EH (cell line): ENCODE data around the gene ST8SIA2.

ENCODE experiments used
- DNase-seq: peaks from one replicate; pipeline ENCODE4 v3.0.0-alpha.2; 2015; ENCODE audit warnings: low read depth

Gene ST8SIA2

DNA sequence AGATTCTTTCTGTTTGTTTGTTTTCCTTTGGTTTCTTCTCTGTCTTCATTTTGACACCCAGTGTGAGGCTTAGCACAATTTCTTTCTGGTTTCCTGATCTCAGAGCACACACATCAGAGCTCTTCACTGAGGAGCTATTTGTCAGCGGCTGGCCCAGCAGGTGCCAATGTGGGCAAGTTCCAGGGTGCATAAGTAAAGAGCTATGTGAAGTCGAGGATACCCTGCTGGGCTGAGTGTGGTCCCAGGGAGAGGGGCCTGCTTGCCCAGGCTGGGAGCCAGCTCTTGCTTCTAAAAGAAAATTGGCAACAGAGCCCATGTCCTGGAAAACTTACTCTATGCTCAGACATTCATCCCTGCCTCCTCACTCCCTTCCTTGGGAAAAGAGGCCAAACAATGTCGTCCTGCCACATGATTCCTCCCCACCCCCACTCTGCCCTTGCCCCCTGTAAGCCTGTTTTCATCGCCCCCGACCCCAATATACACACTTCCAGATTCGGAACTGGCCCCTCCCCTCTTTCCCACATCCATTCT, 101.2 kb downstream of the ST8SIA2 start:
- no peak for DNase-seq

DNA sequence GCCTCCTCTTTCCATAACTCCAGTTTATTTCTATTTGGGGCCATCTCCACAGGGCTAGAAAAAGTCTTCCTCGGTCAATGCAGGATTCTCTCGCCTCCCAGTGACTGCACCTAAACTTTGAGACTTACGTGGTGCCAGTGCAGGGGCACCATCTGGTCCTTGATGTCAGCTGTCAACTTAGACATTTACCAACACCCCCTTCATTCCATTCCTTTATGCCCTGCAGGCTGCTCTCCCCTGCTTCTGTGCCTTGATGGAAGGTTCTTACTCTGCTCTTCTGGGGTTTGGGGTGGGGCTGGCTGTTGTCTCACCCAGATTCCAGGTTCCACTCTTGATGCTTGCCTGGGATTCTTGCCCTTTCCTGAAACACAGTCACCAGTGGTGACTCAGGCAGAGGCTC, 101.8 kb downstream of the ST8SIA2 start:
- no peak for DNase-seq

DNA sequence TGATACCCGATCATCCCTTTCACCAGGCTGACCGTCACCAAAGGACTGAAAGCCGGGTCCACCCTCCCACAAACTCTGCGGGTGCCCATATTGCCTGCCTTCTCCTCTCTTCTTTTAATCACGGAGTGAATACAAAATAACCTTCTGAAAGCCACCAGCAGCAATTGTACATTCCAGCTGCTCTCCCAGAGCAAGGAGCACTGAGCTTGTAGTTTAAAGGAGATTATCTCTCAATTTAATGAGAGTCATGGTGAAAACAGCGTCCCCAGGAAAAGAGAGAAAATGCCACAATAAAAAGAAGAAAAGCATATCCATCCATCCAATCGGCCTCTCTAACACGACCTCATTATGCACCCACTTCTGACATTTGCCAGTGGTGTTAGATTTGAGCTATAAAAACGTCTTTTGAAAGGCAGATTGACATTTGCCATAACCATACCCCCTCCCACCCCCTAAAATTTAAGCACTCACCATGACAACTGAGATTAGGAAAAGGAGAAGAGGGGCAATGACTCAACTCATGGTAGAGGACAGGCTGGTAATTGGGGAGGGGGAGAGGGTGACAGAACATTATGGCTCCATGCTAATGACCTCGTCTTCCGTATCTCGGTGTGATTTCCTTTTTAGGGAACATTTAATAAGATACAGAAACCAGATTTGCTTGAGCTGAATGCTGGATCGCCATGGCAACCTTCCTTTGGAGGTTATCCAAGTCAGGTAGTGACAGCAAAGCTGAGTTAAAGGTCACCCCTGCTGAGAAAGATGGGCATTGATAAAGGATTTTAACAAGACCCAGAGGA, 106.2 kb downstream of the ST8SIA2 start:
- no peak for DNase-seq

DNA sequence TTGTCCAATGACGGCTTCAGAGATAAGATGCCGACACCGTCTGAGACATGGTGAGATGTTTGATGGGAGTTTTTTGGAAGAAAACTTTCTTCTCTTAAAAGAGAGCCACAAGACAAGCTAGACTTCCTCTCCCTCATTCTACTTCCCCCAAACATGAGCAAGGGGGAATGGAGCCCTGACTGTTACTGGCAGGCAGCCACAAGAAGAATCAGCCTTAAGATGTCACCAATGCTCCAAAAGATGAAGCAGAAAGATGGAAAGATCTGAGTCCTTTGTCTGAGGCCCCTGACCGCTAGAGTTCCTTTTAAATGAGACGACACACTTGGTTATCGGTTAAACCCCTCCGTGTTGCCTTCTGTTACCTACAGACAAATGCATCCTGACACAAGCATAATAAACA, 108.7 kb downstream of the ST8SIA2 start:
- DNase-seq = no peak

DNA sequence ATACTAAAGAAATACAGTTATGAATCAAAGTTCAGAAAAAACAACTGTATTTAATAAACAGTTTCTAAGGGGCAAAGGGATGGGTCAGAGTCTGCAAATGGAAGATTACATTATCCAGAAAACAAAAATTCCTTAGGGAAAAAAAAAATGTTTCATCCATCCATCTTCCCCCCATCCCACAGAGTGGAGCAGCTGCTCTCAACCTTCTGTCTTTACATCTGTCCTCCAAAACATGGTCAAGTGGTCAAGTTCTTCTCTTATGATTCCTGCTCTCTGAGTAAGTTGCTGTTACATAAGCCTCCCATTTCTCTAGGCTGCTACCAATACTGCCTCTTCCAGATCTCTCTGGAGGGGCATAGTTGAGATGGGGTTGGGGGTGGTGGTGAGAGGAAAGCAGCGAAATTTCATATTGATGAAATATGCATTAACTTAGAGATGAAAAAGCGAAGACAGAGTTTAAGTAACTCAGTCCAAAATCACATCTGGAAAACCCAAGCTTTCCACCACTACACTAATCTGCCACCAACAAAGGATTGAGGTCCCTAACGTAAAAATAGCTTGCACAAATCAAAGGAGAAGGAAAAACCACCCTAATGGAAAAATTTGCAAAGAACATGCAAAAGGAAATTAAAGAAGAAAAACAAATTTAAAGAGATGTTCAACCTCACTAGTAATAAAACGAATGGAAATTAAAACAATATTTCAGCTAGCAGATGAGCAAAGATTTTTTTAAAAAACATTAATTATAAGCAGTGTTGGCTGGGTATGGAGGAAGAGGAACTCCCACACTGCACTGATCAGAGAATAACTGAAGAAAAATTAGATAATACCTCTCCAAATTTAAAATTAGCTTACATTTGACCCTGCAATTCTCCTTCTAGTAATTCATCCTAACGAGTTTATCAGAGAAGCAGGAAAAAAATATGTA, 109.5 kb downstream of the ST8SIA2 start:
- DNase-seq = no peak

DNA sequence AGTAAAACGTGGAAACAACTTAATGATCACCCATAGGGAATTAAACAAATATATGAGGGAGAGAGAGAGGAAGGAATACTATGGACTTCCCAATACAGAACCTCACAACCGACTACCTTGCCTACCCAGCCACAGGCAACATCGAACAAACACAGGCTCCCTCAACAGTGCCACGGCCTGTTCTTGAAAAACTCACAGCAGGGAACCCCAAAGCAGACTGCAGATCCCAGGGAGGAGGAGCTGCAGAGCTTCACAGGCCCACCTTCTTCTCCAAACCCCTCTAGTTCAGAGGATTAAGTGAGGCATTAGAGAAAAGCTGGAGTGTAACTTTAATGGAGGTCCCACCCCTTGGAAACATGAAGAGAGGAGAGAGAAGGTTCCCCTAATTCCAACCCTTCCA, 110.2 kb downstream of the ST8SIA2 start:
- DNase-seq = no peak

DNA sequence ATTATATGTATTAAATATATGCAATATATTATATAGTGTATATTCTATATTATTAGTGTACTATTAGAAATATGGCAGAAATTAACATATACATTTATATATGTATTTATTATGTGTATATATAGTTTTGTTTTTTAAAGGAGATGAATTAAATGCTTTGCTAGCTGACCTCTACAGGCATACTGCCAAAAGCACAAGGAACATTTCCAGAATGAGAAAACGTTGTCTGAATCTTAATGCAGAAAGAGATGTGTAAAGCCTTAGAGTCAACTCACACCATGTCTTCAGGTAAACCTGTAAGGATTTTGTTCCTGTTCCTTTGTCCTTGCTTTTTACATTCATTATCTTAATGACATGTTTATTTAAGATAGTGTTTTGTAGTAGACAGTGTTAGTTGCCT, 111.9 kb downstream of the ST8SIA2 start:
- no peak for DNase-seq

DNA sequence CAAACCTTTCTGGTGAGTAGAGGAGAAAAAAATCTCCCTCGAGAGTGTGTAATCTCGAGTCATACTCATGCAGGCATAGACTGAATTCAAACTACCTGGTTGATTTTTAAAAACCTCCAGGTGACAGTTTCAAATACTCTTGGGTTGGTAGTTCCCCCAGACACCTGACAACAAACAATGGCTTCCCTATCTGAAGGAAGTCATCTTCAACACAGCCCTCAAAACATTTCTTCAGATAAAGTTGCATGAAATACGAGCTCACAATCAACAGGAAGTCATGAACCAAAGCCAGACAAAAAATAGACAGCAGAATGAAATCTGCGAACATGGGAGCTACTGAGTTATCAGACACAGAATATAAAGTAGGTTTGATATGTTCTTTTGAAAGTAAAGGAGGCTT, 112.8 kb downstream of the ST8SIA2 start:
- no peak for DNase-seq

DNA sequence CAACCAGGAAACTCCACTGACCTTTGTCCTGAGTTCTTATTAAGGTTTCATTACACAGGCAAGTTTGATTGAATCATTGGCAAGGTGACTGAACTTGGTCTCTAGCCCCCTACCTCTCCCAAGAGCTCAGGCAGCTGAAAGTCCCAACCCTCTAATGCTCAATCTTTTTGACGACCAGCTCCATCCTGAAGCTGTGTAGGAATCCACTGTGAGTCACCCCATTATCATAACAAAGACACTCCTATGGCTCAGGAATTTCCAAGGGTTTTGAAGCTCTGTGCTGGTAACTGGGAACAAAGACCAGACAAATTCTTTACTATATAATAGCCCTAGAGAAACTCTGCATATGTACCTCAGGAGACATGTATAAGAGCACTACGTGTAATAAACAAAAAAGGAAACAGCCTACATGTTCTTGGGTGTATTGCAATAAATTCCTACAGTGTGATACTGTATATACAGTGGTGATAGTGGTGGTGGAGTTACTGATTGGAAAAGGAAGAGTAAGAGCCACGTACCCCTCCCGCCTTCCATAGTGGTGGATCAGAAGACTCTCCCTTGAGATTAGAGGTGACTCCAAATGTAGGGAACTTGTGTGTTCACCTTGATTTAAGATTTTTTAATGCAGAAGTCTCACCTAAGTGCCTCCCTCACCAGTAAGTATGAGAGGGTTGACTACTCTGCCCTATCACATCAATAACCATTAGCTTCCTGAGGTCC, 116.6 kb downstream of the ST8SIA2 start:
- DNase-seq = no peak
